CD4-positive, alpha-beta T cell (primary cell): ENCODE data around the gene DPYSL4. TPM values are rescaled to one million over a fixed set of nuclear protein-coding genes. Genes with fewer than 3 reads are reported as not detected.

ENCODE experiments used
- ATAC-seq: fragments of 200-7000 bp; cut with Tn5 transposase; one replicate; pipeline ENCODE4 v1.10.0; 2022; ENCODE audit warnings: mild to moderate bottlenecking; ENCODE audit not compliant: poor library complexity
- CTCF ChIA-PET: fragments of 350-600 bp; sonication (Branson Sonifier 250); formaldehyde crosslinking; loops from one replicate; lab custom pipeline; 2021; ENCODE audit warnings: antibody characterized with exemption, inconsistent platforms; lab: Charles Lee
- POLR2A ChIA-PET: fragments of 350-600 bp; sonication (Branson Sonifier 250); formaldehyde crosslinking; loops from one replicate; lab custom pipeline; 2021; ENCODE audit warnings: antibody characterized with exemption, inconsistent platforms; lab: Charles Lee
- DNase-seq, 14 experiments: peaks; one replicate each; pipeline ENCODE4 v3.0.0-alpha.2; 2013 to 2020; ENCODE audit warnings: mixed read lengths in 2 of 14
- H3K27ac ChIP-seq, 2 donors: one replicate each; pipeline versions ENCODE4 v1.5.1 to v1.7.0; 2013; ENCODE audit warnings: low read length in 2 of 2, low read depth in 1 of 2, mild to moderate bottlenecking in 1 of 2
- H3K27me3 ChIP-seq, 2 experiments: 1 replicate in 1 of 2; 2 replicates in 1 of 2; pipeline versions ENCODE4 v1.6.1 to v1.7.0; 2013; ENCODE audit warnings: low read length in 2 of 2, control low read depth in 1 of 2, mild to moderate bottlenecking in 1 of 2, moderate library complexity in 1 of 2; ENCODE audit not compliant: insufficient read depth in 2 of 2, control insufficient read depth in 1 of 2
- H3K36me3 ChIP-seq: one replicate; pipeline ENCODE4 v1.6.1; 2013; ENCODE audit warnings: low read length, control low read depth; ENCODE audit not compliant: insufficient read depth
- H3K4me1 ChIP-seq: one replicate; pipeline ENCODE4 v1.6.1; 2013; ENCODE audit warnings: low read length, control low read depth; ENCODE audit not compliant: insufficient read depth
- H3K4me3 ChIP-seq: one replicate; pipeline ENCODE4 v1.5.1; 2013; ENCODE audit warnings: mild to moderate bottlenecking, low read length, moderate library complexity
- H3K9me3 ChIP-seq, 2 experiments: 1 replicate in 1 of 2; 2 replicates in 1 of 2; pipeline versions ENCODE4 v1.6.1 to v1.7.0; 2013; ENCODE audit warnings: low read length in 2 of 2, mild to moderate bottlenecking in 2 of 2, control low read depth in 1 of 2, moderate library complexity in 1 of 2; ENCODE audit not compliant: control insufficient read depth in 1 of 2, insufficient read depth in 1 of 2
- H3K27ac Mint-ChIP-seq: one replicate; pipeline ENCODE4 v1.8.0; 2020; ENCODE audit warnings: mixed read lengths
- H3K27me3 Mint-ChIP-seq: one replicate; pipeline ENCODE4 v1.8.0; 2021; ENCODE audit warnings: mixed read lengths
- H3K36me3 Mint-ChIP-seq: one replicate; pipeline ENCODE4 v1.8.0; 2021; ENCODE audit warnings: low read depth, mixed read lengths
- H3K4me1 Mint-ChIP-seq: one replicate; pipeline ENCODE4 v1.8.0; 2021; ENCODE audit warnings: low read depth, mixed read lengths
- H3K4me3 Mint-ChIP-seq: one replicate; pipeline ENCODE4 v1.8.0; 2020; ENCODE audit warnings: mild to moderate bottlenecking, mixed read lengths
- H3K9me3 Mint-ChIP-seq: one replicate; pipeline ENCODE4 v1.8.0; 2020; ENCODE audit warnings: mixed read lengths
- intact Hi-C, 2 experiments: fragments of 100-400 bp; cut with DNase I in 1 of 2; cut with micrococcal nuclease in 1 of 2; formaldehyde crosslinking; loops; one replicate each; pipeline versions ENCODE4 v1.15.1 to v1.9.0; 2023 to 2025; cut with DNase I, micrococcal nuclease
- total RNA-seq, 174 experiments: library from RNA in 2 of 174; stranded (reverse) in 2 of 174; gene quantifications; one replicate each; pipeline ENCODE4 v1.2.3 and lab custom pipeline; 2021 to 2026
- TF ChIP-seq, protein P1 (sequence below): fragments of 200-600 bp; IDR thresholded peaks from one replicate; pipeline ENCODE4 v1.8.0; 2022; ENCODE audit warnings: antibody characterized with exemption, mild to moderate bottlenecking

Gene DPYSL4
- total RNA-seq, 2 experiments from 2014 or later: 0.64 to 0.96 TPM

DNA sequence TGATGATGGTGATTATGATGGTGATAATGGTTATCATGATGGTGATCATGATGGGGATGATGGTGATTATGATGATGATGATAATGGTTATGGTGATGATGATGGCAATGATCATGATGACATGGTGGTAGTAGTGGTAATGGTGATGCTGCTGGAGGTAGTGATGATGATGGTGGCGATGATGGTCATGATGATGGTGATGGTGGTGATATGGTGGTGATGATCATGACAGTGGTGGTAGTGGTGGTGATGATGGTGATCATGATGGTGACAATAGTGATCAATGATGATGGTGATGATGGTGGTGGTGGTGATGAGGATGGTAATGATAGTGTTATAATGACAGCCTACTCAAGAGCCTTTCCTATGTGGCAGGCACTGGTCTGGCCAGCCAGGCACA, 31.8 kb upstream of the DPYSL4 start:
- Mint-ChIP-seq H3K4me3 (no peak overlapping the region), H3K27me3 (no peaks in the 10 kb centered on the region), H3K27ac (no peak overlapping the region), H3K36me3 (no peaks in the 10 kb centered on the region), H3K4me1 (peaks cover 11% of the 10 kb centered on the region), H3K9me3 (no peaks in the 10 kb centered on the region)
- ATAC-seq (no peak), DNase-seq (no peak)
- POLR2A ChIA-PET: no interaction called here
- TF ChIP-seq, protein P1, sequence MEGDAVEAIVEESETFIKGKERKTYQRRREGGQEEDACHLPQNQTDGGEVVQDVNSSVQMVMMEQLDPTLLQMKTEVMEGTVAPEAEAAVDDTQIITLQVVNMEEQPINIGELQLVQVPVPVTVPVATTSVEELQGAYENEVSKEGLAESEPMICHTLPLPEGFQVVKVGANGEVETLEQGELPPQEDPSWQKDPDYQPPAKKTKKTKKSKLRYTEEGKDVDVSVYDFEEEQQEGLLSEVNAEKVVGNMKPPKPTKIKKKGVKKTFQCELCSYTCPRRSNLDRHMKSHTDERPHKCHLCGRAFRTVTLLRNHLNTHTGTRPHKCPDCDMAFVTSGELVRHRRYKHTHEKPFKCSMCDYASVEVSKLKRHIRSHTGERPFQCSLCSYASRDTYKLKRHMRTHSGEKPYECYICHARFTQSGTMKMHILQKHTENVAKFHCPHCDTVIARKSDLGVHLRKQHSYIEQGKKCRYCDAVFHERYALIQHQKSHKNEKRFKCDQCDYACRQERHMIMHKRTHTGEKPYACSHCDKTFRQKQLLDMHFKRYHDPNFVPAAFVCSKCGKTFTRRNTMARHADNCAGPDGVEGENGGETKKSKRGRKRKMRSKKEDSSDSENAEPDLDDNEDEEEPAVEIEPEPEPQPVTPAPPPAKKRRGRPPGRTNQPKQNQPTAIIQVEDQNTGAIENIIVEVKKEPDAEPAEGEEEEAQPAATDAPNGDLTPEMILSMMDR: no peak
- CTCF ChIA-PET: no interaction called here
- H3K4me1 ChIP-seq: peaks cover 18% of the 10 kb centered on the region
- no peak overlapping the region for H3K27ac ChIP-seq
- peaks cover 0 to 20% of the 10 kb centered on the region in 2 experiments for H3K9me3 ChIP-seq
- H3K4me3 ChIP-seq: no peak overlapping the region
- intact Hi-C loops: loop anchor here in 1 of 2 experiments (5.0 to 10.0 kb wide), 3 partner anchors 177 to 300 kb away; partner anchors contain the start of gene LRRC27
- H3K27me3 ChIP-seq: no peaks in the 10 kb centered on the region
- H3K36me3 ChIP-seq: no peaks in the 10 kb centered on the region

DNA sequence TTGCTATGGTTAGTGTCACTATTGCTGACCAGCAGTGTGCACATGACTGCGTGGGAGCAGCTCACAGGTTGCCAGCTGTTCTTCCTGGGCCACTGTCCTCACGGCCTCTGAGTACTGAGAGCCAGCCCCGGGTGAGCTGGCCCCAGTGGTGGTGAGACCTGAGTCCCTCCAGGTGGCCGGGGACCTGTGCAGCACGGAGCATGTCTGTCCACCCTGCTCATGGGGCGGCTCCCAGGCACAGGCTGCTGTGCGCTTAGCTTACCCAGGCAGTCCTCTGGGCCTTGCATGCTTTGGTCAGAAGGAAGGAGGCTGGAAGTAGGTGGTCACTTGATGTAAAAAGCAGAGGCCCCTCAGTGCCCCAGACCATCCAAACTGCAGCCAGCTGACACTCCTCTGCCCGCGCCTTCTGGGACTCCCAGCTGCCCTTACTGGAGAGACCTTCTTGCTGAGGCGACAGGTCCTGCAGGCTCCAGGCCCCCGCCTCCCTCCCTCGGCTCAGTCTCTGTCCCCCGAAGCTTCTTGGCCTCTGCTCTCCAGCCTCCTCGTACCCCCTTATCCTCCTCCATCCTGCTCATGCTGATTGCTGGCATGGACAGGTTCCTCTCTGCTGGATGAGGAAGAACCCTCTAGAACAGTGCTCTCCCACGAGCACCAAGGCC, 30.9 kb upstream of the DPYSL4 start:
- TF ChIP-seq, protein P1: no peak
- Histone ChIP-seq H3K9me3 (peaks cover 0 to 20% of the 10 kb centered on the region in 2 experiments), H3K4me1 (peaks cover 19% of the 10 kb centered on the region), H3K4me3 (no peak overlapping the region), H3K27ac (no peak overlapping the region), H3K36me3 (no peaks in the 10 kb centered on the region), H3K27me3 (no peaks in the 10 kb centered on the region)
- POLR2A ChIA-PET: no interaction called here
- Mint-ChIP-seq H3K27me3 (no peaks in the 10 kb centered on the region), H3K4me1 (peaks cover 11% of the 10 kb centered on the region), H3K27ac (peak overlapping the region; percentile 47), H3K9me3 (no peaks in the 10 kb centered on the region), H3K36me3 (no peaks in the 10 kb centered on the region), H3K4me3 (no peak overlapping the region)
- intact Hi-C loops: loop anchor here in 1 of 2 experiments (5.0 to 10.0 kb wide), 3 partner anchors 176 to 299 kb away; partner anchors contain the start of gene LRRC27
- CTCF ChIA-PET: no interaction called here
- DNase-seq (no peak), ATAC-seq (no peak)

DNA sequence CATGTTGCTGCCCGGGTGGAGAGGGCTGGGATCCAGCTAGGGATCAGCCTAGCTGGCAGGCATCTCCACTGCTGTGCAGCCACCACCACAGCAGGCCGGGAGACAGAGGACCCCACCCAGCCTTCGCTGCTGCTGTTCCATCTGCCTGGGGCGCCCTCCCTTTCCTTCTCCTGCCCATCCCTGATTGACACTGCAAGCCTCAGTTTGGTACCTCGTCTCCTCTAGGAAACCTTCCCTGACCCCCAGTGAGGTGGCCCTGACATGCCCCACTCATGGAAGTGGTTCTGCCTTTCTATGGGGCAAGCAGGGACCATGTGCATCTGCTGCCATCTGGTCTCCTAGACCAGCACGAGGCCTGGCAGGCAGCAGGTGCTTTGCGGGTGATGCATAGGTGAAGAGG, 30.4 kb upstream of the DPYSL4 start:
- H3K4me3 ChIP-seq: no peak overlapping the region
- ATAC-seq: no peak
- Mint-ChIP-seq H3K9me3 (no peaks in the 10 kb centered on the region), H3K4me1 (peaks cover 11% of the 10 kb centered on the region), H3K27me3 (no peaks in the 10 kb centered on the region), H3K4me3 (no peak overlapping the region), H3K36me3 (no peaks in the 10 kb centered on the region), H3K27ac (peak overlapping the region; percentile 47)
- ChIA-PET POLR2A (no interaction called here), CTCF (no interaction called here)
- intact Hi-C loops: loop anchor here in 1 of 2 experiments (5.0 to 10.0 kb wide), 3 partner anchors 176 to 298 kb away; partner anchors contain the start of gene LRRC27
- peaks cover 0 to 20% of the 10 kb centered on the region in 2 experiments for H3K9me3 ChIP-seq
- no peak for DNase-seq
- peaks cover 19% of the 10 kb centered on the region for H3K4me1 ChIP-seq
- TF ChIP-seq, protein P1: no peak
- no peaks in the 10 kb centered on the region for H3K27me3 ChIP-seq
- no peak overlapping the region for H3K27ac ChIP-seq
- no peaks in the 10 kb centered on the region for H3K36me3 ChIP-seq
